Lower lobe of right lung (tissue), 2 donors: ENCODE measurements around the gene TRIM43. TPM values are rescaled to one million over a fixed set of nuclear protein-coding genes. Genes with fewer than 3 reads are reported as not detected.
"Not testable (repeated sequence)": the region's sequence is repeated elsewhere in the genome, so short reads cannot be mapped to it uniquely, and the experiment has no call there.

Experiments
- ATAC-seq, 2 donors: fragments of 200-7000 bp; cut with Tn5 transposase; one replicate each; pipeline ENCODE4 v1.9.1; 2020 to 2022; ENCODE audit warnings: mild to moderate bottlenecking in 2 of 2, moderate library complexity in 2 of 2
- DNase-seq: peaks from one replicate; pipeline ENCODE4 v3.0.0-alpha.2; 2020
- H3K27ac ChIP-seq: fragments of 200-600 bp; one replicate; pipeline ENCODE4 v1.8.0; 2022
- H3K27me3 ChIP-seq: fragments of 200-600 bp; one replicate; pipeline ENCODE4 v1.8.0; 2022; ENCODE audit warnings: low read depth
- H3K36me3 ChIP-seq: fragments of 200-600 bp; one replicate; pipeline ENCODE4 v1.8.0; 2022; ENCODE audit warnings: mild to moderate bottlenecking
- H3K4me1 ChIP-seq: fragments of 200-600 bp; one replicate; pipeline ENCODE4 v1.8.0; 2022
- H3K4me3 ChIP-seq: fragments of 200-600 bp; one replicate; pipeline ENCODE4 v1.8.0; 2022; ENCODE audit warnings: mild to moderate bottlenecking
- H3K9me3 ChIP-seq: fragments of 200-600 bp; one replicate; pipeline ENCODE4 v1.8.0; 2022
- CTCF ChIP-seq: fragments of 200-600 bp; IDR thresholded peaks from one replicate; pipeline ENCODE4 v1.8.0; 2022; ENCODE audit warnings: antibody characterized with exemption, mild to moderate bottlenecking
- intact Hi-C: fragments of 100-400 bp; cut with DNase I; formaldehyde crosslinking; loops from one replicate; pipeline ENCODE4 v1.11.0; 2022
- long read RNA-seq: library from polyadenylated mRNA; unstranded; transcript quantifications from one replicate; pipeline ENCODE4 v2.0.0, GENCODE V29; 2021
- total RNA-seq: library from RNA; stranded (reverse); fragmentation: NEBNext Ultra II Directional; extraction: Animal tissue kit (Norgen Biotek cat#: 25700); gene quantifications from one replicate; pipeline ENCODE4 v1.2.1, GENCODE V29; 2021
- donor health status: DM: no; HTN: yes; CAD: no; lungs with severe emphysema.

Gene TRIM43
- total RNA-seq = not detected
- long read RNA-seq = 0 reads

DNA sequence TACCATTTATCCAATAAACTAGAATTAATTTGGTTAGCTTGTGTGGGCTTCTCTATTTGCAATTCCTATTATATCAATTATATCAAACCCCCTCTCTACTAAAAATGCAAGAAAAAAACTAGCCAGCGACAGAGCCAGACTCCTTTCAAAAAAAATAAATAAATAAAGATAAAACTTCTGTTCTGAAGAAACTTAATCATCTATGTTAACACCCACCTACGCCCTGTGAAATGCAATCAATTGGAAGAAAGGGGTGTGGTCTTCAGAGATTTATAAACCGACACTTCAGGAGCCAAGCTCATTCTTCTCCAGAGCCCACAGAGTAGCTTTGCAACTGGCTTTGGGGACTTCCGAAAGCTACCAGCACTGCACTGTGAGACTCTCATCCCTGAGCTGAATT is at the start of gene TRIM43:
Gene TRIM43, plus strand, starts transcription at position 301 of the 400 bp plus-strand sequence. CDS start 2,023 bp downstream, outside the sequence.
- DNase-seq, H3K27me3 ChIP-seq, H3K9me3 ChIP-seq, ATAC-seq, H3K36me3 ChIP-seq, H3K27ac ChIP-seq, intact Hi-C loops, H3K4me1 ChIP-seq, H3K4me3 ChIP-seq: not testable (repeated sequence)

DNA sequence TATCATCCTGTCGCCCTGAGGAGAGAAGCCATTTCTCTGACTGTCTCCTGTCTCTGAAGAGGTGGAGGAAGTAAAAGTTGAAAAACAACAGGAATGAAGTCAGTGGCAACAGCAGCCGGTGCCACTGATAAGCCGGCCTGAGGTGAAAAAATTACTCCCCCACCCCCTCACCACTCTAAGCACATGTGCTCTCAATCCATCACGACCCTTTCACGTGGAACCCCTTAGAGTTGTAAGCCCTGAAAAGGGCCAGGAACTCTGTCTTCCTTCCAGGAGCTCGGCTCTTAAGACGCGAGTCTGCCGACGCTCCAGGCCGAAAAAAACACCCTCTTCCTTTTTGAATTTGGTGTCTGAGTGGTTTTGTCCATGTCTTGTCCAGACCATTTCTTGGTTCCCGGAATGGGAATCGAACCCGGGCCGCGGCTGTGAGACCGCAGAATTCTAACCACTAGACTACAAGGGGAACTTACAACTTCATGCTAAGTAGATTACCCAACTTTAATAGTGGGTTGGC is 40.7 kb upstream of the TRIM43 start:
- Histone ChIP-seq H3K4me3 (no peak overlapping the region), H3K27ac (no peak overlapping the region), H3K27me3 (no peaks in the 10 kb centered on the region), H3K4me1 (no peaks in the 10 kb centered on the region), H3K36me3 (no peaks in the 10 kb centered on the region), H3K9me3 (no peaks in the 10 kb centered on the region)
- intact Hi-C loops = no loop called here
- ATAC-seq (no peak), DNase-seq (no peak)
- TF ChIP-seq CTCF = no peak

DNA sequence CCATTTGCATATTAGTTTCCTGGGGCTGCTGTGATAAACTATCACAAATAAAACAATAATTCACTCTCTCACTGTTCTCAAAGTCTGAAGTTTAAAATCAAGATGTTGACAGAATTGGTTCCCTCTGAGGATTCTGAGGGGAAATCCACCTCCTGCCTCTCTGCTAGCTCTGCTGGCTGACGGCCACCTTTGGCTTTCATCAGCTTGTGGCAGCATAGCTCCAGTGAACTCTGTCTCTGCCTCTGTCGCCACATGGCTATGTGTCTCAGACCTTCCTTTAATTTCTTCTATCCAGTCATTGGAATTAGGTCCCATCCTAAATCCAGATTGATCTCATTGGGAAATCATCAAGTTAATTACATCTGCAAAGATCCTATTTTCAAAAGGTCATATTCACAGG is 38.9 kb upstream of the TRIM43 start:
- intact Hi-C loops = no loop called here
- TF ChIP-seq CTCF = no peak
- Histone ChIP-seq H3K27ac (no peak overlapping the region), H3K4me1 (no peaks in the 10 kb centered on the region), H3K9me3 (no peaks in the 10 kb centered on the region), H3K27me3 (no peaks in the 10 kb centered on the region), H3K36me3 (no peaks in the 10 kb centered on the region), H3K4me3 (no peak overlapping the region)
- ATAC-seq (no peak), DNase-seq (no peak)

GRCh38 chr2:95569170-95569569 is 22.6 kb upstream of the TRIM43 start:
- Histone ChIP-seq H3K9me3 (no peaks in the 10 kb centered on the region), H3K27me3 (no peaks in the 10 kb centered on the region), H3K4me3 (no peak overlapping the region), H3K36me3 (no peaks in the 10 kb centered on the region), H3K27ac (no peak overlapping the region), H3K4me1 (no peaks in the 10 kb centered on the region)
- DNase-seq (no peak), ATAC-seq (no peak)
- TF ChIP-seq CTCF = no peak
- intact Hi-C loops = no loop called here

- DNase-seq = no peak
- Histone ChIP-seq H3K9me3 (no peaks in the 10 kb centered on the region), H3K4me1 (no peaks in the 10 kb centered on the region), H3K4me3 (no peak overlapping the region), H3K36me3 (no peaks in the 10 kb centered on the region), H3K27ac (no peak overlapping the region), H3K27me3 (peaks cover 3% of the 10 kb centered on the region)
- no peak for ATAC-seq
- intact Hi-C loops = no loop called here
- TF ChIP-seq CTCF = no peak
These were observed 17.9 kb upstream of the TRIM43 start for GRCh38 chr2:95573866-95574265.

- Histone ChIP-seq H3K27ac (no peak overlapping the region), H3K4me1 (no peaks in the 10 kb centered on the region), H3K27me3 (peaks cover 3% of the 10 kb centered on the region), H3K4me3 (no peak overlapping the region), H3K36me3 (no peaks in the 10 kb centered on the region), H3K9me3 (no peaks in the 10 kb centered on the region)
- DNase-seq (no peak), ATAC-seq (no peak)
- intact Hi-C loops = no loop called here
- no peak for TF ChIP-seq CTCF
These were observed 17.3 kb upstream of the TRIM43 start for GRCh38 chr2:95574506-95574905.
